NCI-H1105 (cell line): ENCODE measurements around the gene DCLK2.
A peak's percentile ranks its signal among the peaks of the same experiment; 100 is the strongest.

Experiments
- DNase-seq: peaks from one replicate; lab custom pipeline; 2025; lab: John Stamatoyannopoulos, UW

DCLK2 gene

GRCh38 chr4:150078041-150078578, at the start of gene DCLK2:
Gene DCLK2, plus strand, starts transcription at chr4:150078445. Its CDS starts 583 bp downstream, at chr4:150079028.
- peak; percentile 65 for DNase-seq

- DNase-seq: no peak
Observed at GRCh38 chr4:150032541-150032940, 45.7 kb upstream of the DCLK2 start.

GRCh38 chr4:150033081-150033480, 45.2 kb upstream of the DCLK2 start:
- DNase-seq: no peak

- DNase-seq: peak; percentile 4
Observed at GRCh38 chr4:150033901-150034300, 44.3 kb upstream of the DCLK2 start.

GRCh38 chr4:150037251-150037856, 40.9 kb upstream of the DCLK2 start:
- no peak for DNase-seq

- no peak for DNase-seq
Observed at GRCh38 chr4:150038335-150039076, 39.7 kb upstream of the DCLK2 start.

GRCh38 chr4:150039274-150040127, 38.7 kb upstream of the DCLK2 start:
- no peak for DNase-seq

- DNase-seq: no peak
Observed at GRCh38 chr4:150044517-150044916, 33.7 kb upstream of the DCLK2 start.

GRCh38 chr4:150045410-150045809, 32.8 kb upstream of the DCLK2 start:
- DNase-seq: no peak

- DNase-seq: no peak
Observed at GRCh38 chr4:150046728-150047217, 31.5 kb upstream of the DCLK2 start.

GRCh38 chr4:150047546-150047945, 30.7 kb upstream of the DCLK2 start:
- DNase-seq: no peak

- DNase-seq: no peak
Observed at GRCh38 chr4:150049682-150050081, 28.6 kb upstream of the DCLK2 start.

GRCh38 chr4:150050566-150050965, 27.7 kb upstream of the DCLK2 start:
- no peak for DNase-seq

GRCh38 chr4:150051111-150051510, 27.1 kb upstream of the DCLK2 start:
- DNase-seq: no peak

- DNase-seq: no peak
Observed at GRCh38 chr4:150055467-150055866, 22.8 kb upstream of the DCLK2 start.

- DNase-seq: no peak
Observed at GRCh38 chr4:150056569-150056968, 21.7 kb upstream of the DCLK2 start.

- DNase-seq: no peak
Observed at GRCh38 chr4:150061086-150061776, 17.0 kb upstream of the DCLK2 start.

- no peak for DNase-seq
Observed at GRCh38 chr4:150063128-150063527, 15.1 kb upstream of the DCLK2 start.

GRCh38 chr4:150065740-150066139, 12.5 kb upstream of the DCLK2 start:
- no peak for DNase-seq

- no peak for DNase-seq
Observed at GRCh38 chr4:150067859-150068258, 10.4 kb upstream of the DCLK2 start.

- DNase-seq: no peak
Observed at GRCh38 chr4:150068300-150068960, 9.8 kb upstream of the DCLK2 start.
